B cell (primary cell): Measurements from ENCODE around the gene SDK2. TPM values are rescaled to one million over a fixed set of nuclear protein-coding genes. Genes with fewer than 3 reads are reported as not detected.

Experiments
- ATAC-seq: fragments of 200-7000 bp; cut with Tn5 transposase; one replicate; pipeline ENCODE4 v1.10.0; 2021; ENCODE audit warnings: low read depth, mild to moderate bottlenecking, moderate number of reproducible peaks, moderate library complexity
- CTCF ChIA-PET: fragments of 350-600 bp; sonication (Branson Sonifier 250); formaldehyde crosslinking; loops from one replicate; lab custom pipeline; 2021; ENCODE audit warnings: antibody characterized with exemption, inconsistent platforms; lab: Charles Lee
- POLR2A ChIA-PET: fragments of 350-600 bp; sonication (Branson Sonifier 250); formaldehyde crosslinking; loops from one replicate; lab custom pipeline; 2021; ENCODE audit warnings: antibody characterized with exemption; lab: Charles Lee
- DNase-seq: peaks from one replicate; pipeline ENCODE4 v3.0.0; 2013
- H2AFZ ChIP-seq: 2 replicates; pipeline ENCODE4 v1.6.1; 2012; ENCODE audit warnings: mild to moderate bottlenecking, low read depth, low read length; ENCODE audit not compliant: insufficient read depth, poor library complexity, severe bottlenecking
- H3K27ac ChIP-seq, 2 donors: 1 replicate in 1 of 2; 2 replicates in 1 of 2; pipeline ENCODE4 v1.5.1; 2012 to 2013; ENCODE audit warnings: low read length in 2 of 2, mild to moderate bottlenecking in 2 of 2, moderate library complexity in 1 of 2
- H3K27me3 ChIP-seq, 4 experiments: fragments of 200-600 bp in 1 of 4; sonication (generic) in 1 of 4; replicated peaks in 1 of 4; 1 replicate in 2 of 4; 2 replicates in 2 of 4; pipeline versions ENCODE4 v1.6.1 to v1.7.0; 2013 to 2016; ENCODE audit warnings: low read length in 3 of 4, mild to moderate bottlenecking in 2 of 4, mixed read lengths in 1 of 4, moderate library complexity in 1 of 4; ENCODE audit not compliant: insufficient read depth in 4 of 4, control insufficient read depth in 3 of 4; ENCODE audit errors: control extremely low read depth in 1 of 4
- H3K36me3 ChIP-seq, 2 experiments: replicated peaks in 1 of 2; 1 replicate in 1 of 2; 2 replicates in 1 of 2; pipeline versions ENCODE4 v1.6.1 to v1.7.1; 2013; ENCODE audit warnings: low read length in 1 of 2; ENCODE audit not compliant: insufficient read depth in 2 of 2, control insufficient read depth in 1 of 2; ENCODE audit errors: control extremely low read depth in 1 of 2, extremely low read depth in 1 of 2
- H3K4me1 ChIP-seq, 2 donors: fragments of 200-600 bp in 1 of 2; sonication (generic) in 1 of 2; 1 replicate in 1 of 2; 2 replicates in 1 of 2; pipeline versions ENCODE4 v1.5.1 to v1.6.1; 2013 to 2017; ENCODE audit warnings: low read length in 2 of 2; ENCODE audit not compliant: control insufficient read depth in 2 of 2, insufficient read depth in 2 of 2
- H3K4me2 ChIP-seq: replicated peaks from 2 replicates; pipeline ENCODE3; 2012; ENCODE audit warnings: mild to moderate bottlenecking, low read depth, low read length; ENCODE audit not compliant: poor library complexity, severe bottlenecking
- H3K4me3 ChIP-seq, 5 experiments: fragments of 200-600 bp in 1 of 5; sonication (generic) in 1 of 5; 1 replicate in 3 of 5; 2 replicates in 2 of 5; pipeline versions ENCODE4 v1.5.1 to v1.7.0; 2011 to 2016; ENCODE audit warnings: low read length in 4 of 5, mild to moderate bottlenecking in 4 of 5, low read depth in 2 of 5, control low read depth in 1 of 5, moderate library complexity in 1 of 5; ENCODE audit not compliant: insufficient read depth in 1 of 5; ENCODE audit errors: control extremely low read depth in 1 of 5, extremely low read depth in 1 of 5
- H3K79me2 ChIP-seq: fragments of 200-600 bp; sonication (generic); one replicate; pipeline ENCODE4 v1.6.0; 2016; ENCODE audit warnings: low read length; ENCODE audit not compliant: control insufficient read depth, insufficient read depth
- H3K9ac ChIP-seq: fragments of 200-600 bp; sonication (generic); 2 replicates; pipeline ENCODE4 v1.6.1; 2017; ENCODE audit warnings: mild to moderate bottlenecking, low read length, moderate library complexity
- H3K9me3 ChIP-seq, 3 donors: one replicate each; pipeline versions ENCODE4 v1.6.1 to v1.7.1; 2013; ENCODE audit warnings: low read length in 2 of 3; ENCODE audit not compliant: control insufficient read depth in 2 of 3, insufficient read depth in 1 of 3; ENCODE audit errors: control extremely low read depth in 1 of 3
- H4K20me1 ChIP-seq: 2 replicates; pipeline ENCODE4 v1.6.0; 2012; ENCODE audit warnings: mild to moderate bottlenecking, low read length; ENCODE audit not compliant: insufficient read depth, control insufficient read depth, poor library complexity, severe bottlenecking
- H3K27ac Mint-ChIP-seq: one replicate; pipeline ENCODE4 v1.8.0; 2021; ENCODE audit warnings: mixed read lengths
- H3K27me3 Mint-ChIP-seq: one replicate; pipeline ENCODE4 v1.8.0; 2021; ENCODE audit warnings: mixed read lengths
- H3K4me1 Mint-ChIP-seq: one replicate; pipeline ENCODE4 v1.8.0; 2021; ENCODE audit warnings: mixed read lengths
- H3K4me3 Mint-ChIP-seq: one replicate; pipeline ENCODE4 v1.8.0; 2021; ENCODE audit warnings: mixed read lengths
- H3K9me3 Mint-ChIP-seq: one replicate; pipeline ENCODE4 v1.8.0; 2022; ENCODE audit warnings: mixed read lengths; ENCODE audit not compliant: insufficient read depth
- EZH2 ChIP-seq: IDR thresholded peaks from 2 replicates; pipeline ENCODE4 v1.6.1; 2012; ENCODE audit warnings: borderline replicate concordance, low read depth, mild to moderate bottlenecking, moderate library complexity, low read length; ENCODE audit not compliant: insufficient read depth, poor library complexity, severe bottlenecking
- WGBS: methylation state at CpG from one replicate; pipeline ENCODE4 v1.1.5; 2013; ENCODE audit warnings: missing lambda C conversion rate; ENCODE audit not compliant: insufficient coverage; 5-methylcytosine and 5-hydroxymethylcytosine counted together
- intact Hi-C: fragments of 100-400 bp; cut with micrococcal nuclease; formaldehyde crosslinking; loops from one replicate; pipeline ENCODE4 v1.10.0; 2022
- polyA plus RNA-seq: library from polyadenylated mRNA; depleted of rRNA; stranded (reverse); fragments of >200 nt; gene quantifications from 2 replicates; pipeline ENCODE4 v1.2.3, GENCODE V29; 2012
- total RNA-seq, 2 donors: library from RNA; stranded (reverse); fragments of 120-200 nt in 1 of 2; gene quantifications; 1 replicate in 1 of 2; 2 replicates in 1 of 2; pipeline versions ENCODE4 v1.2.3 to v1.2.4, GENCODE V29; 2013 to 2022
- TF ChIP-seq, protein P1 (sequence below): fragments of 200-600 bp; IDR thresholded peaks from one replicate; pipeline ENCODE4 v1.8.0; 2022; ENCODE audit warnings: antibody characterized with exemption, mild to moderate bottlenecking

SDK2 gene
- total and polyA plus RNA-seq, 2 donors (not counting 1 experiment from before 2014, with no cell fraction given) = 3.2 to 13.0 TPM

DNA sequence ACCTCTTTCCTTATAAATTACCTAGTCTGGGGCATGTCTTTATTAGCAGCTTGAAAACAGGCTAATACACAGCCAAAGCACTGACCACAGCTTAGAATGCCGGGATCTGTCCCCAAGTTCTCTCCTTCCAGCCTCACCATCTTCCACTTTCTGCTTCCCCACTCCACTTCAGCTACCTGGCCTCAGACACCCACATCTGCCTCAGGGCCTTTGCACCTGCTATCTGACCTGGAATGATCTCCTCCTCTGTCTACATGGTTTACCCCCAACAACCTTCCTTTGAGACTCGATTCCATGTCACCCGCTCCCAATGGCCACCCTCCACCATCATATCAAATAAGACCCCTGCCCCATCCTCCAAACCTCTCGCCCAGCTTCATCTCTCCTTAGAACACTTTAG, 179.8 kb downstream of the SDK2 start:
- Histone ChIP-seq H3K36me3 (no peaks in the 10 kb centered on the region), H3K4me2 (no peak overlapping the region), H3K27ac (no peak overlapping the region), H4K20me1 (no peaks in the 10 kb centered on the region), H3K27me3 (no peaks in the 10 kb centered on the region), H3K4me1 (no peaks in the 10 kb centered on the region), H3K4me3 (no peak overlapping the region), H3K9me3 (peaks cover 0 to 8% (median 0%) of the 10 kb centered on the region in 3 donors), H2AFZ (no peak overlapping the region), H3K79me2 (no peaks in the 10 kb centered on the region), H3K9ac (no peak overlapping the region)
- DNase-seq = no peak
- CTCF ChIA-PET = interaction anchor here (0.9 kb wide), 1 partner anchor 35 kb away, joined by 5 read pairs; no protein-coding TSS in a partner anchor
- H3K27me3 Mint-ChIP-seq = no peaks in the 10 kb centered on the region
- intact Hi-C loops = no loop called here
- H3K9me3 Mint-ChIP-seq = peaks cover 3% of the 10 kb centered on the region
- POLR2A ChIA-PET = no interaction called here
- H3K27ac Mint-ChIP-seq = no peak overlapping the region
- ATAC-seq = no peak
- 98% methylated on average over 3 of the region's 4 CpGs for WGBS
- H3K4me1 Mint-ChIP-seq = no peaks in the 10 kb centered on the region
- no peak overlapping the region for H3K4me3 Mint-ChIP-seq
- TF ChIP-seq, protein P1, sequence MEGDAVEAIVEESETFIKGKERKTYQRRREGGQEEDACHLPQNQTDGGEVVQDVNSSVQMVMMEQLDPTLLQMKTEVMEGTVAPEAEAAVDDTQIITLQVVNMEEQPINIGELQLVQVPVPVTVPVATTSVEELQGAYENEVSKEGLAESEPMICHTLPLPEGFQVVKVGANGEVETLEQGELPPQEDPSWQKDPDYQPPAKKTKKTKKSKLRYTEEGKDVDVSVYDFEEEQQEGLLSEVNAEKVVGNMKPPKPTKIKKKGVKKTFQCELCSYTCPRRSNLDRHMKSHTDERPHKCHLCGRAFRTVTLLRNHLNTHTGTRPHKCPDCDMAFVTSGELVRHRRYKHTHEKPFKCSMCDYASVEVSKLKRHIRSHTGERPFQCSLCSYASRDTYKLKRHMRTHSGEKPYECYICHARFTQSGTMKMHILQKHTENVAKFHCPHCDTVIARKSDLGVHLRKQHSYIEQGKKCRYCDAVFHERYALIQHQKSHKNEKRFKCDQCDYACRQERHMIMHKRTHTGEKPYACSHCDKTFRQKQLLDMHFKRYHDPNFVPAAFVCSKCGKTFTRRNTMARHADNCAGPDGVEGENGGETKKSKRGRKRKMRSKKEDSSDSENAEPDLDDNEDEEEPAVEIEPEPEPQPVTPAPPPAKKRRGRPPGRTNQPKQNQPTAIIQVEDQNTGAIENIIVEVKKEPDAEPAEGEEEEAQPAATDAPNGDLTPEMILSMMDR = no peak
- TF ChIP-seq EZH2 = no peak

DNA sequence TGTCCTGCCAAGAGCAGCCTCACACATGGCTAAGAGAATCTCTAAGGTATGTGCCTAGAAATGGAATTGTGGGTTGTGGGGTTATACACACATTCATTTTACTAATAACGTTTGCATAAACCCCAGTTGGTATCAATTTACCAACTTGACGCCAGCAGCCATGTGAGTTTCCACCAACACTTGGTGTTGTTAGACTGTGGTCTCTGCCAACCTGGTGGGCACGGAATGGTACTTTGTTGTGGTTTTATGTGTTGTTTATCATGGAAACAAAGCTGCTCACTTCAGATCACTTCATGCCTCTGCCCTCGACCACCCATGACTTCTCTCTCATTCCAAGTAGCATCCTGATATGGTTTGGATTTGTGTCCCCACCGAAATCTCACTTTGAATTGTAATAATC, 180.4 kb downstream of the SDK2 start:
- no peak overlapping the region for H2AFZ ChIP-seq
- intact Hi-C loops = no loop called here
- Mint-ChIP-seq H3K4me1 (no peaks in the 10 kb centered on the region), H3K27me3 (no peaks in the 10 kb centered on the region), H3K4me3 (no peak overlapping the region), H3K9me3 (peaks cover 3% of the 10 kb centered on the region), H3K27ac (no peak overlapping the region)
- no CpG with 5 or more reads among the region's 5 CpGs for WGBS
- ATAC-seq = no peak
- H3K9me3 ChIP-seq = peaks cover 0 to 8% (median 0%) of the 10 kb centered on the region in 3 donors
- H3K79me2 ChIP-seq = no peaks in the 10 kb centered on the region
- no peak overlapping the region for H3K27ac ChIP-seq
- H4K20me1 ChIP-seq = no peaks in the 10 kb centered on the region
- no peak for DNase-seq
- no peak overlapping the region for H3K4me2 ChIP-seq
- no peaks in the 10 kb centered on the region for H3K4me1 ChIP-seq
- no peaks in the 10 kb centered on the region for H3K27me3 ChIP-seq
- CTCF ChIA-PET = interaction anchor here (0.9 kb wide), 1 partner anchor 34 kb away, joined by 5 read pairs; no protein-coding TSS in a partner anchor
- TF ChIP-seq, protein P1 = no peak
- no peak for TF ChIP-seq EZH2
- H3K36me3 ChIP-seq = no peaks in the 10 kb centered on the region
- no peak overlapping the region for H3K4me3 ChIP-seq
- POLR2A ChIA-PET = no interaction called here
- H3K9ac ChIP-seq = no peak overlapping the region
